Measurements from ENCODE around the gene SOCS7.
"Not testable (repeated sequence)": the region's sequence is repeated elsewhere in the genome, so short reads cannot be mapped to it uniquely, and the experiment has no call there.

The SOCS7 gene

GRCh38 chr17:38430822-38431221 is 79.2 kb downstream of the SOCS7 start:
- Mint-ChIP-seq H3K4me1 (ENCODE audit: low read depth) (peaks cover 20% of the 10 kb centered on the region), H3K36me3 (ENCODE audit: low read depth) (no peaks in the 10 kb centered on the region), H3K27ac (no peak overlapping the region), H3K4me3 (no peak overlapping the region), H3K27me3 (peaks cover 14% of the 10 kb centered on the region), H3K9me3 (no peaks in the 10 kb centered on the region)

GRCh38 chr17:38431346-38432145 is 79.9 kb downstream of the SOCS7 start:
- Mint-ChIP-seq H3K4me1 (ENCODE audit: low read depth) (peaks cover 19% of the 10 kb centered on the region), H3K4me3 (no peak overlapping the region), H3K27ac (no peak overlapping the region), H3K27me3 (peaks cover 14% of the 10 kb centered on the region), H3K9me3 (no peaks in the 10 kb centered on the region), H3K36me3 (ENCODE audit: low read depth) (no peaks in the 10 kb centered on the region)

GRCh38 chr17:38434178-38434665 is 82.6 kb downstream of the SOCS7 start:
- Mint-ChIP-seq H3K27me3 (peaks cover 9% of the 10 kb centered on the region), H3K27ac (no peak overlapping the region), H3K4me3 (no peak overlapping the region)

GRCh38 chr17:38435795-38436194 is 84.2 kb downstream of the SOCS7 start:
- no peaks in the 10 kb centered on the region for H3K36me3 Mint-ChIP-seq (ENCODE audit: low read depth)
- no peak overlapping the region for H3K27ac Mint-ChIP-seq
- no peaks in the 10 kb centered on the region for H3K27me3 Mint-ChIP-seq
- H3K4me3 Mint-ChIP-seq = no peak overlapping the region
- H3K9me3 Mint-ChIP-seq = no peaks in the 10 kb centered on the region
- H3K4me1 Mint-ChIP-seq (ENCODE audit: low read depth) = no peaks in the 10 kb centered on the region

More at GRCh38 chr17:38434178-38434665, 82.6 kb downstream of the SOCS7 start:
- H3K36me3 Mint-ChIP-seq (ENCODE audit: low read depth) = no peaks in the 10 kb centered on the region
- H3K9me3 Mint-ChIP-seq = no peaks in the 10 kb centered on the region
- peaks cover 5% of the 10 kb centered on the region for H3K4me1 Mint-ChIP-seq (ENCODE audit: low read depth)

- H3K4me3 Mint-ChIP-seq = no peak overlapping the region
- H3K9me3 Mint-ChIP-seq = no peaks in the 10 kb centered on the region
- H3K4me1 Mint-ChIP-seq (ENCODE audit: low read depth) = no peaks in the 10 kb centered on the region
- no peaks in the 10 kb centered on the region for H3K36me3 Mint-ChIP-seq (ENCODE audit: low read depth)
- H3K27ac Mint-ChIP-seq = no peak overlapping the region
- H3K27me3 Mint-ChIP-seq = no peaks in the 10 kb centered on the region
These were observed 84.7 kb downstream of the SOCS7 start for GRCh38 chr17:38436386-38436785.

GRCh38 chr17:38437313-38437712 is 85.7 kb downstream of the SOCS7 start:
- H3K4me1 Mint-ChIP-seq (ENCODE audit: low read depth); H3K27me3 Mint-ChIP-seq; H3K4me3 Mint-ChIP-seq; H3K27ac Mint-ChIP-seq; H3K36me3 Mint-ChIP-seq (ENCODE audit: low read depth); H3K9me3 Mint-ChIP-seq: not testable (repeated sequence)

GRCh38 chr17:38439436-38439835 is 87.8 kb downstream of the SOCS7 start:
- H3K4me1 Mint-ChIP-seq (ENCODE audit: low read depth) = no peaks in the 10 kb centered on the region
- no peaks in the 10 kb centered on the region for H3K9me3 Mint-ChIP-seq
- no peaks in the 10 kb centered on the region for H3K27me3 Mint-ChIP-seq
- H3K36me3 Mint-ChIP-seq (ENCODE audit: low read depth) = no peaks in the 10 kb centered on the region
- no peak overlapping the region for H3K4me3 Mint-ChIP-seq
- no peak overlapping the region for H3K27ac Mint-ChIP-seq

GRCh38 chr17:38440614-38441397 is 89.2 kb downstream of the SOCS7 start:
- Mint-ChIP-seq H3K27me3 (no peaks in the 10 kb centered on the region), H3K4me1 (ENCODE audit: low read depth) (no peaks in the 10 kb centered on the region), H3K27ac (no peak overlapping the region), H3K4me3 (no peak overlapping the region), H3K36me3 (ENCODE audit: low read depth) (no peaks in the 10 kb centered on the region), H3K9me3 (no peaks in the 10 kb centered on the region)

- Mint-ChIP-seq H3K9me3 (no peaks in the 10 kb centered on the region), H3K27me3 (no peaks in the 10 kb centered on the region), H3K36me3 (ENCODE audit: low read depth) (no peaks in the 10 kb centered on the region), H3K4me3 (no peak overlapping the region), H3K4me1 (ENCODE audit: low read depth) (no peaks in the 10 kb centered on the region), H3K27ac (no peak overlapping the region)
These were observed 89.9 kb downstream of the SOCS7 start for GRCh38 chr17:38441429-38442061.

- Mint-ChIP-seq H3K4me1 (ENCODE audit: low read depth) (no peaks in the 10 kb centered on the region), H3K27me3 (no peaks in the 10 kb centered on the region), H3K36me3 (ENCODE audit: low read depth) (no peaks in the 10 kb centered on the region), H3K9me3 (no peaks in the 10 kb centered on the region), H3K4me3 (no peak overlapping the region), H3K27ac (no peak overlapping the region)
These were observed 90.9 kb downstream of the SOCS7 start for GRCh38 chr17:38442548-38442947.

- no peaks in the 10 kb centered on the region for H3K27me3 Mint-ChIP-seq
These were observed 91.8 kb downstream of the SOCS7 start for GRCh38 chr17:38443356-38444031.

GRCh38 chr17:38444151-38444550 is 92.5 kb downstream of the SOCS7 start:
- no peaks in the 10 kb centered on the region for H3K36me3 Mint-ChIP-seq (ENCODE audit: low read depth)
- H3K4me3 Mint-ChIP-seq = no peak overlapping the region
- no peaks in the 10 kb centered on the region for H3K9me3 Mint-ChIP-seq
- H3K27me3 Mint-ChIP-seq = no peaks in the 10 kb centered on the region
- H3K4me1 Mint-ChIP-seq (ENCODE audit: low read depth) = no peaks in the 10 kb centered on the region
- no peak overlapping the region for H3K27ac Mint-ChIP-seq

More at GRCh38 chr17:38443356-38444031, 91.8 kb downstream of the SOCS7 start:
- H3K4me1 Mint-ChIP-seq (ENCODE audit: low read depth) = no peaks in the 10 kb centered on the region
- H3K36me3 Mint-ChIP-seq (ENCODE audit: low read depth) = no peaks in the 10 kb centered on the region
- H3K4me3 Mint-ChIP-seq = no peak overlapping the region
- no peak overlapping the region for H3K27ac Mint-ChIP-seq
- no peaks in the 10 kb centered on the region for H3K9me3 Mint-ChIP-seq

- H3K9me3 Mint-ChIP-seq = no peaks in the 10 kb centered on the region
- H3K4me3 Mint-ChIP-seq = no peak overlapping the region
These were observed 96.0 kb downstream of the SOCS7 start for GRCh38 chr17:38447502-38448085.

GRCh38 chr17:38448208-38448771 is 96.6 kb downstream of the SOCS7 start:
- Mint-ChIP-seq H3K36me3 (ENCODE audit: low read depth) (no peaks in the 10 kb centered on the region), H3K9me3 (no peaks in the 10 kb centered on the region), H3K27ac (no peak overlapping the region), H3K4me1 (ENCODE audit: low read depth) (peaks cover 6% of the 10 kb centered on the region), H3K4me3 (no peak overlapping the region), H3K27me3 (peaks cover 20% of the 10 kb centered on the region)

More at GRCh38 chr17:38447502-38448085, 96.0 kb downstream of the SOCS7 start:
- no peaks in the 10 kb centered on the region for H3K4me1 Mint-ChIP-seq (ENCODE audit: low read depth)
- peaks cover 13% of the 10 kb centered on the region for H3K27me3 Mint-ChIP-seq
- no peak overlapping the region for H3K27ac Mint-ChIP-seq
- H3K36me3 Mint-ChIP-seq (ENCODE audit: low read depth) = no peaks in the 10 kb centered on the region
